NCI-H345 (cell line): Measurements from ENCODE around the gene KCNG2.

Source experiments
- DNase-seq: peaks from one replicate; lab custom pipeline; 2025; lab: John Stamatoyannopoulos, UW

KCNG2 gene

GRCh38 chr18:79784965-79785770, 12.6 kb upstream of the KCNG2 start:
- DNase-seq, result no peak

- DNase-seq, result no peak
Observed at GRCh38 chr18:79785831-79786230, 11.9 kb upstream of the KCNG2 start.

DNA sequence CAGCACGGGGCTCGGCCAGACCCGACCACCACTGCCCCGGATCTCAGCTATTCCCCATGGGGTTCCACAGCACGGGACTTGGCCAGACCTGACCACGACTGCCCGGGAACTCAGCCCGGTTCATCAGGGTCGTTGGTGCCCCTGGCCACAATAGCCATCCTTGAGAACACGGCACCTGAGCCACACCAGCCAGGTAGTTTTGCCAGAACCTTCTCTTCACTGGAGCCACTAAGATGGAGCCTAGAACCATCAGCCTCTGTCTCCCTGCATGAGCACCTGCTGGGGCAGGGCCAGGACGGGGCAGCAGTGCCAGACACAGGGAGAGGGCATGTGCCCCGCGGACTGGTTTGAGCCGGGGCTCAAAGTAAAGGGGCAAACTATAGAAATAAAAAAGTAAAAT, 11.4 kb upstream of the KCNG2 start:
- DNase-seq, result no peak

- DNase-seq, result no peak
Observed at GRCh38 chr18:79786786-79787526, 10.8 kb upstream of the KCNG2 start.

DNA sequence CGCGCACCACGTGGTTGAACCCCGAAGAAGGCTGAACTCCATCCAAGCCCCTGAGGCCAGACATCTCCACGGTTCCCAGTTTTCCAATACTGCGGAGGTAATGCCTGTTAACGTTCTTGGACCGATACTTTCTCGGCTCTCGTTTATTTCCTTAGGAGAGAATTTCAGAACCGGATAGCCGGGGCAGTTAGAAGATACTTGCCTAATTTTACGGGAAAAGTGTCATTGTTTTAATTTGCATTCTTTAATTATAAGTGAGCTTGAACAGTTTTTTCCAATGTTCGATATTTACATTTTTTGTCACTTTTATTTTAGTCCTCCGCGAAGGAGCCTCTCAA, 10.2 kb upstream of the KCNG2 start:
- DNase-seq, result no peak

DNA sequence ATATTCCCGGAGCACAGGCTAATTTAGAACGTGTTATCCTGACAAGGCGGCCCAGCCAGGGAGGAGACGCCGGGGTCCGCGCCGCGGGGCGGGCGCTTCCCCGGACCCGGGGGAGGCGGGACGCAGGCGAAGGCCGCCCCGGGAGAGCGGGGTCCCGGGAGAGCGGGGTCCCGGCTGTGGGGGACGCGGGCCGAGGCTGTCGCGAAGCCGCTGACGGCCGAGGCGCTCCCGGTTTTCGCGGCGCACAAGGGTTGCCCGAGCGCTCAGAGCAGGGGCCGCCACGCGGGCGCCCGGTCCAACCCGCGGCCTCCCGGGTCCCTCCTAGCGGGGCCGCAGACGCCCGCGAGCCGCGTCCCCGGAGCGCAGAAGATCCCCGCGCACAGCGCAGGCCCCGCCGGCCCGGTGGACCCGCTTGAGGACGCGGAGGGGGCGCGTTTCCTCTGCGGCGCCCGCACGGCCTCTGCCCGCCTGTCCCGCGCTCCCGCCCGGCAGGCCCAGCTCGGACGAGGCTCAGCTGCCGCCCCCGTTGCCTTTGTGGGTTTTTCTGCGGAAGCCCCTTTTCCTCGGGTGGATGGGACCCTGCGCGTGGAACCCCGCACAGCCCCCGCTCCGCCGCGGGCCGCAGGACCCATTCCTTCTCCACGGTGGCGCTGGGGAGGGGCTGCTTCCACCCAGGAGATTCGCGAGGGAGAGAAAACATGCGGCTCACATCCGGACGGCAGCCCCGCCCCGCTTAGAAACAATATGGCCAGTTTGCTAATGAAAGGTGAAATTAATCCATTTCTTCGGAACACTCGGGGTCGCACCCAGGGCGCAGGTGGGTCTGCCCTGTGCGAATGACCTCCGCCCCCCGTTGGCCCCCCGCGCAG, 9.6 kb upstream of the KCNG2 start:
- DNase-seq, result no peak

DNA sequence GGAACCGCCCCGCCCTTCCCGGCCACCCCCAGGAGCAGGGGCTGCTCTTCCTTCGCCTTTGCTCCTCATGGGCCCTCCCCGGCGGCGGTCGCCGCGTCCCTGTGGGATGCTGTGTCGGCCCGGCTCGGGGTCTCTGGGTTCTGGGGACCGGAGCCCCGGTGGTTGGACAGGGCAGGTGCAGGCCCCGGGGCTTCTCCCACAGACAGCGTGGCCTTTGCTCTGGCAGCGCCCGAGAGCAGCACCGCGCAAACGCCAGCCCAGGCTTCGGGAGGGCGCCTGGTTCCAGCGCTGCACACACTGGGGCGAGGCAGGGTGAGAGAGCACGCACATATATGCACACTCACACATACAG, 9.0 kb upstream of the KCNG2 start:
- no peak for DNase-seq

GRCh38 chr18:79789091-79789891, 8.4 kb upstream of the KCNG2 start:
- DNase-seq, result no peak

DNA sequence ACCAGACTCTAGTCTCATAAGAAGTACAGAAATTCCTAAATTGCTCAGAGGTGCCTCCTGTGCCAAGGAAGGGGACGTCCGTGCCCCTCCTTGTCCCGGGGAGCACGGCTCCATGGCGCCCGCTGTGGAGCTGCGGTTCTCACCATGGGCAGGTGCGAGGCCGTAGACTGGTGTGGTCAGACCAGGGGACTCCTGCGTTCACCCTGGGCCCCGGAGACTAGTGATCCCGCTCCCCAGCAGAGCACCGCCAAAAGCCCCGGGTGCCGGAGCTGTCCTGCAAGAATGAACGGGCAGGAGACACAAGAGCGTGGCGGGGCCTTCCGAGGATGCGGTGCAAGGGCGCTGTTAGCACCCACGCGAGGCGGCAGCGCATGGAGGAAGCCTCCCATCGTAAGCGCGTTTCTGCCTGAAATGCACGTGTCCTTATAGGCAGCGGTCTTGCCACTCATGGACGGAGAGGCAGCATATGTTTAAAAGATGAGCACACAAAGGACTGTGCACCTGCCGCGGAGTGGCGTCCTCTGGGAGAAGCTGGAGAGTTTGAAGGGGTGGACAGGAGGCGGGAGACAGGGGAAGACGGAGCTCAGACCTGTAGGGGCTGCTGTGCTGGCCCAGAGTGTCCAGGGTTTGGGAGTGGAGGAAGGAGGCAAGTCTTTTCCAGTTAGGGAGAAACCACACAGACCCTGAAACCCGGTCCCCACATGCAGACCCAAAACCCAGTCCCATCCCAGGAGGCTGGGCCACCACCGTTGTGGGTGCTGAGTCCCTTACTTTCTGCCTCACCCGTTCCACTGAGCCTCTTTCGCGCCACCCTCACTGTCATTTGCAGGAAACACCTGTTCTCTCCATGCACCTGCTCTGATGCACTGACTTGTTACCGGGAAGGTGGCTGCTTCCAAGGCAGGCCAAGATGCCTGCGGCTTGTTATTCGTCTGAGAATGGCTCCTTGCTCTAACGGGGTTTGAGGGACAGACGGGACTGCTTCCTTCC, 7.5 kb upstream of the KCNG2 start:
- DNase-seq, result peak; percentile 76

- peak; percentile 36 for DNase-seq
Observed at GRCh38 chr18:79790996-79791972, 6.5 kb upstream of the KCNG2 start.

- DNase-seq, result no peak
Observed at GRCh38 chr18:79792096-79792987, 5.4 kb upstream of the KCNG2 start.

- no peak for DNase-seq
Observed at GRCh38 chr18:79792988-79793355, 4.8 kb upstream of the KCNG2 start.

GRCh38 chr18:79794846-79795245, 2.9 kb upstream of the KCNG2 start:
- no peak for DNase-seq

DNA sequence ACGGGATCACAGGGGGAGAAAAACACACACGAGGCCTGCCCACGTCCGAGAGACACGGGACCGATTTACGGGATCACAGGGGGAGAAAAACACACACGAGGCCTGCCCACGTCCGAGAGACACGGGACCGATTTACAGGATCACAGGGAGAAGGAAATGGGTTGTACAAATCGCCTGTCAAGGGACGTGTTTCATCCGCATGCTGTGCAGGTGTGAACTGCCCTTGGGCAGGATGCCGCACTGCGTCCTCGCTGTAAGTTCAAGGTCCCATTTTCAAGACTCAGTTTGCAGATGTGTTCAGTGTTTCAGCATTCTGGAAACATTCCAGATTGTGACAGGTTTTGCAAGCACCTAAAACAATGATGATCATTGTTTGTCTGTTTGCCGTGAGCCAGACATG, 2.3 kb upstream of the KCNG2 start:
- no peak for DNase-seq

- no peak for DNase-seq
Observed at GRCh38 chr18:79796016-79796415, 1.7 kb upstream of the KCNG2 start.

GRCh38 chr18:79796531-79797405, 970 bp upstream of the KCNG2 start:
- peak; percentile 46 for DNase-seq

- DNase-seq, result no peak
Observed at GRCh38 chr18:79798346-79798998, 734 bp downstream of the KCNG2 start.
